Prostate gland (tissue), 2 donors: ENCODE measurements around the gene SELENOW.

ENCODE experiments used
- CTCF ChIP-seq, 4 experiments: fragments of 200-600 bp in 2 of 4; fragments of 450-650 bp in 2 of 4; sonication (generic) in 2 of 4; IDR thresholded peaks; 1 replicate in 3 of 4; 2 replicates in 1 of 4; pipeline ENCODE4 v1.5.1; 2016 to 2019; ENCODE audit warnings: antibody characterized with exemption in 4 of 4, mild to moderate bottlenecking in 2 of 4, moderate library complexity in 2 of 4
- POLR2A ChIP-seq: fragments of 450-650 bp; IDR thresholded peaks from one replicate; pipeline ENCODE4 v1.6.1; 2016; ENCODE audit warnings: antibody characterized with exemption, mild to moderate bottlenecking

DNA sequence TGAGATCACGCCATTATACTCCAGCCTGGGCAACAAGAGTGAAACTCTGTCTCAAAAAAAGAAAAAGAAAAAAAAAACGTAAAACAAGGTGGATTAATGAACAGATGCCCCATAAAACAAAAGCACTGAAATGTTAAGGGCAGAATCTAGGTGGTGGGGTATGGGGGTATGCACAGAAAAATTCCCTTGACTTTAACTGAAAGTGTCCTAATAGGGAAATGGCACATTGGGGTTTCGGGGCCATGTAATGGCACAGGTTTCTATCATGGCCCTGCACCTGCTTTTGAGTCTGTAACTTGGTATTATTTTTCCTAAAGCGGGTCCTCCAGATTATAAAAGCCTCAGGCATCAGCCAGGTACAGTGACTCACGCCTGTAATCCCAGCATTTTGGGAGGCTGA is 16.9 kb upstream of the SELENOW start:
- no peak for TF ChIP-seq CTCF (IDR thresholded peaks at IDR 0.05)
- TF ChIP-seq POLR2A: no peak
